Measurements from ENCODE around the gene OMD.

Gene OMD

DNA sequence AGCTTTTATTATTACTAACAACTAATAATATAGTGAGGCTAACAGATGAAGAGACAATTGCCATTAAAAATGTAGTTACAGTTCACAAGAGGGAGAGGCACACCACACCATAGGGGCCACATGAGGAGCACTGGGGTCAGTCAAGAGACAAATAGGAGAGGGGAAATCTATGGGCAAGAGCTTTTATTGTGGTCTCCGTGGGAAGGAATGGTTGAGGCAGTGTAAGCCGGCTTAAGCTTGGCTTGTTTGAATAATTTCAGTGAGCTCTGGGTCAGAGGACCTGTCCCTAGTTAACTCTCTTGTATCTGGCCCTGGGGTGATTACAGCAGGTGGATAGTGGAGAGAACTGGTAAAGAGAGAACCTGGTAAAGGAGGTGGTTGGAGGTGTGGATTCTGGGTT is 55.2 kb downstream of the OMD start:
- no peak for DNase-seq (ENCODE audit: low read depth in 2 of 2)
